Calu3 (cell line): ENCODE results near the gene CCR5. TPM values are rescaled to one million over a fixed set of nuclear protein-coding genes. Genes with fewer than 3 reads are reported as not detected.

Source experiments
- BruUV-seq: library from RNA; stranded (reverse); fragments of 400-500 nt; replicated peaks from 2 replicates; lab custom pipeline; 2021; lab: Mats Ljungman, UMichigan
- CTCF ChIA-PET: fragments of 300-600 bp; sonication (Branson Sonifier 250); formaldehyde crosslinking; loops from one replicate; lab custom pipeline; 2022; ENCODE audit warnings: antibody characterized with exemption; lab: Charles Lee
- DNase-seq: peaks from one replicate; pipeline ENCODE4 v3.0.0; 2022
- H3K27ac Mint-ChIP-seq: one replicate; pipeline ENCODE4 v1.8.0; 2022; ENCODE audit warnings: mixed read lengths; ENCODE audit not compliant: unreplicated experiment
- H3K27me3 Mint-ChIP-seq: one replicate; pipeline ENCODE4 v1.8.0; 2022; ENCODE audit warnings: mixed read lengths; ENCODE audit not compliant: unreplicated experiment
- H3K36me3 Mint-ChIP-seq: one replicate; pipeline ENCODE4 v1.8.0; 2022; ENCODE audit warnings: mild to moderate bottlenecking, moderate library complexity, mixed read lengths; ENCODE audit not compliant: insufficient read depth, unreplicated experiment
- H3K4me1 Mint-ChIP-seq: one replicate; pipeline ENCODE4 v1.8.0; 2022; ENCODE audit warnings: mild to moderate bottlenecking, low read depth, mixed read lengths; ENCODE audit not compliant: unreplicated experiment
- H3K4me3 Mint-ChIP-seq: one replicate; pipeline ENCODE4 v1.8.0; 2022; ENCODE audit warnings: mild to moderate bottlenecking, low read depth, moderate library complexity, mixed read lengths; ENCODE audit not compliant: unreplicated experiment
- H3K9me3 Mint-ChIP-seq: one replicate; pipeline ENCODE4 v1.8.0; 2022; ENCODE audit warnings: low read depth, mixed read lengths; ENCODE audit not compliant: unreplicated experiment
- CTCF ChIP-seq: fragments of 200-600 bp; IDR thresholded peaks from one replicate; pipeline ENCODE4 v1.8.0; 2022; ENCODE audit warnings: antibody characterized with exemption; ENCODE audit not compliant: unreplicated experiment
- intact Hi-C: fragments of 100-400 bp; cut with micrococcal nuclease; formaldehyde crosslinking; loops from one replicate; pipeline ENCODE4 v1.10.0; 2022; ENCODE audit not compliant: unreplicated experiment
- total RNA-seq: library from RNA; stranded (reverse); gene quantifications from 2 replicates; pipeline ENCODE4 v1.2.3, GENCODE V29; 2022

The CCR5 gene
- total RNA-seq, 1 experiment from 2014 or later, result not detected

- Mint-ChIP-seq H3K27ac (no peak overlapping the region), H3K4me3 (no peak overlapping the region), H3K36me3 (no peaks in the 10 kb centered on the region), H3K4me1 (peaks cover 8% of the 10 kb centered on the region), H3K9me3 (no peaks in the 10 kb centered on the region), H3K27me3 (peaks cover 65% of the 10 kb centered on the region)
- no TSS peak for BruUV-seq
- intact Hi-C loops, result loop anchor here (10.0 kb wide), 1 partner anchor 100 kb away; no protein-coding TSS in a partner anchor
- TF ChIP-seq CTCF, result no peak
- no peak for DNase-seq
- CTCF ChIA-PET, result interaction anchor here (1.2 kb wide), 1 partner anchor 167 kb away, joined by 3 read pairs; the partner anchor contains the start of gene CCR1
Measured at GRCh38 chr3:46375218-46375617, 4.5 kb downstream of the CCR5 start.

GRCh38 chr3:46375814-46376213 is 5.1 kb downstream of the CCR5 start:
- no peaks in the 10 kb centered on the region for H3K36me3 Mint-ChIP-seq
- no TSS peak for BruUV-seq
- no peak overlapping the region for H3K4me3 Mint-ChIP-seq
- intact Hi-C loops, result loop anchor here (10.0 kb wide), 1 partner anchor 101 kb away; no protein-coding TSS in a partner anchor
- H3K27ac Mint-ChIP-seq, result no peak overlapping the region
- H3K4me1 Mint-ChIP-seq, result peaks cover 8% of the 10 kb centered on the region
- H3K9me3 Mint-ChIP-seq, result no peaks in the 10 kb centered on the region
- no peak for DNase-seq
- TF ChIP-seq CTCF, result no peak
- CTCF ChIA-PET, result no interaction called here
- peaks cover 59% of the 10 kb centered on the region for H3K27me3 Mint-ChIP-seq

- Mint-ChIP-seq H3K36me3 (no peaks in the 10 kb centered on the region), H3K4me3 (no peak overlapping the region), H3K4me1 (peaks cover 2% of the 10 kb centered on the region), H3K27me3 (peaks cover 43% of the 10 kb centered on the region), H3K27ac (no peak overlapping the region), H3K9me3 (no peaks in the 10 kb centered on the region)
- BruUV-seq, result no TSS peak
- DNase-seq, result peak; percentile 76
- TF ChIP-seq CTCF, result peak; percentile 50
- intact Hi-C loops, result loop anchor here (10.0 kb wide), 1 partner anchor 104 kb away; no protein-coding TSS in a partner anchor
- CTCF ChIA-PET, result interaction anchor here (0.7 to 1.4 kb wide), 12 partner anchors 9 to 615 kb away, joined by 3 to 7 read pairs (median 4); partner anchors contain the start of genes CCR1, CCR5AS and CCRL2
Measured at GRCh38 chr3:46378426-46378942, 7.7 kb downstream of the CCR5 start.

- Mint-ChIP-seq H3K27ac (no peak overlapping the region), H3K27me3 (peaks cover 39% of the 10 kb centered on the region), H3K4me1 (peaks cover 9% of the 10 kb centered on the region), H3K9me3 (no peaks in the 10 kb centered on the region), H3K4me3 (no peak overlapping the region), H3K36me3 (no peaks in the 10 kb centered on the region)
- intact Hi-C loops, result loop anchor here (10.0 kb wide), 1 partner anchor 54 kb away; no protein-coding TSS in a partner anchor
- TF ChIP-seq CTCF, result no peak
- BruUV-seq, result no TSS peak
- CTCF ChIA-PET, result no interaction called here
- no peak for DNase-seq
Measured at GRCh38 chr3:46380471-46381221, 9.9 kb downstream of the CCR5 start.
